Right lung (tissue), 5 donors: Measurements from ENCODE around the gene CDKN1C. TPM values are rescaled to one million over a fixed set of nuclear protein-coding genes. Genes with fewer than 3 reads are reported as not detected.
A peak's percentile ranks its signal among the peaks of the same experiment; 100 is the strongest.

Experiments used
- DNase-seq, 2 donors: peaks; one replicate each; pipeline ENCODE4 v3.0.0-alpha.2; 2013
- polyA plus RNA-seq, 5 donors: library from polyadenylated mRNA; unstranded; fragments of 120-200 nt; gene quantifications; one replicate each; pipeline versions ENCODE4 v1.2.1 to v1.2.3, GENCODE V29; 2013; ENCODE audit warnings: inconsistent platforms in 1 of 5, low replicate concordance in 1 of 5; ENCODE audit not compliant: insufficient read length in 5 of 5, insufficient read depth in 1 of 5

The CDKN1C gene
- polyA plus RNA-seq, 5 donors, result 51.0 to 105 (median 68.6) TPM

DNA sequence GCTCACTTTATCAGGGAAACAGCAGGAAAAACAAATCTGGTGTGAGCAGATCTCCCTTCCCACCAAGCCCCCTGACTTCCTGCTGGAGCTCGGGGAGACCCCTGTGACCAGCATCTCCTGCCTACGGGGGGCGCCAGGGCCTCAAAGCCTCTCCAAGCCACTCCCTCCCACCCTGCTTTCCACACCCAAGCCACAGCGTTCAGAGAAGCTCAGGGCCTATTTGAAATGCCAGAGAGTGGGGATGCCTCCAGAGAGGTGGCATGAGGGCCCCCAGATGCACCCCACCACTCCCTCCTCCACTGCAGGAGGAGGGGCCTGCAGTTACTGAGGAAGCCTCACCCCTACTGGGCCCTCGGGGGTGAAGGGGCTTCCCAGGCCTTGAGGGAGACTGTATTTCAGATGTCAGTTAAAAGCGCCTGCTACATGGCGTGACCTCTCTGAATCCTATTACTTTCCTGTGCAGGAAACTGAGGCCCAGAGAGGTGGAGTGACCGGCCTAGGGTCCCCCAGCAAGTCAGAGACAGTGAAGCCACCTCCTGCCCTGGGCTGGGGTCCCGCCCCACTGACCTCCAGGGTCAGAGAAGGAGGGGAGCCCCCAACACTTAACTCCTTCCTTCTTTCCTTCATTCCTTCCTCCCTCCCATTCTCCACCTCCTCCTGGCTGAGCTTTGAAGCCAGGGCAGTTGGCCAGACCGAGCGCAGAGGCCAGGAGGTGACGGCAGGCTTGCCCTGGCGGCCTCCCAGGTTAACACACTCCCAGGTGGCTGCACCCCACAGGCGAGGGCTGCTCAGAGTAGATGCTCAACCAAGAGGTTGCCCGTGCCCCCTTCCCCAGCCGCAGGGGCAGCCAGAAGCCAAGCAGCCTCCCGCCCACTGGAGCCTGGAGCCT is 6.0 kb upstream of the CDKN1C start:
- no peak for DNase-seq

DNA sequence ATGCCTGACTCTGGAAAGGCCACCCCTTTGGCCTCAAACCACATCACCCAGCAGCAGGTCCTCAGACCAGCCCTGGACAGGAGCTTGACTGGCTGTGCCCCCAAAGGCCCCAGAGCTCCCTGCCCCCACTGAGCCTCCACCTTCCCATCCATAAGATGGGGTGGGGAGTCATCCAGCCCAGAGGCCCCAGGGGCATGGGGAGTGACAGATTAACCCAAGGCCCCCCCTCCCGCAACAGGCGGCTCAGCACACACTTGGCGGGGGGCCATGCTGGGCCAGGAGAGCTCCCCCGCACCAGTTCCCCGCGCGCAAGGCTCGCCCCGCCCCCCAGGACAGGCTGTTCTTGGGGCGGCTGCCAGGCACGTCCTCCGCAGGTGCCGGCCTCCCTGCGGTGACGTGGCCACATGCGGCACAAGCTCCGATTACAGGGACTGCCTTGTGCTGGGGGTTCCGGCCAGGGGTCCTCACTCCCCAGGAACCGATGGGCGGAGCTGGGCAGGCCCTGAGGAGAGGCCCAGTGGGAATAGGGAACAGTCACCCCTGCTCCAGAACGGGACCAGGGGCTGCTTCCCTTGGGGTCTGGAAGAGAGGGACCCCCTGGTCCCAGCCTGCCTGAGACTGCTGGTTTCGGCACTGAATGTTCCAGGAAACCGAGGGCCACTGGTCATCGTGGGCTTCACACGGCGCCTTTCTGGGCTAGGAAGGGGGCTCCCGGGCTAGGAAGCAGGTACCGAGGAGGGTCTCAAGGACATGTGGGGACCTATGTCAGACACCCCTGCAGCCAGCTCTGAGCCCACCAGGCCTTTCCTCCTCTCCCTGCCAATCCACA is 5.1 kb upstream of the CDKN1C start:
- DNase-seq, result peak; percentile 76 to 78

DNA sequence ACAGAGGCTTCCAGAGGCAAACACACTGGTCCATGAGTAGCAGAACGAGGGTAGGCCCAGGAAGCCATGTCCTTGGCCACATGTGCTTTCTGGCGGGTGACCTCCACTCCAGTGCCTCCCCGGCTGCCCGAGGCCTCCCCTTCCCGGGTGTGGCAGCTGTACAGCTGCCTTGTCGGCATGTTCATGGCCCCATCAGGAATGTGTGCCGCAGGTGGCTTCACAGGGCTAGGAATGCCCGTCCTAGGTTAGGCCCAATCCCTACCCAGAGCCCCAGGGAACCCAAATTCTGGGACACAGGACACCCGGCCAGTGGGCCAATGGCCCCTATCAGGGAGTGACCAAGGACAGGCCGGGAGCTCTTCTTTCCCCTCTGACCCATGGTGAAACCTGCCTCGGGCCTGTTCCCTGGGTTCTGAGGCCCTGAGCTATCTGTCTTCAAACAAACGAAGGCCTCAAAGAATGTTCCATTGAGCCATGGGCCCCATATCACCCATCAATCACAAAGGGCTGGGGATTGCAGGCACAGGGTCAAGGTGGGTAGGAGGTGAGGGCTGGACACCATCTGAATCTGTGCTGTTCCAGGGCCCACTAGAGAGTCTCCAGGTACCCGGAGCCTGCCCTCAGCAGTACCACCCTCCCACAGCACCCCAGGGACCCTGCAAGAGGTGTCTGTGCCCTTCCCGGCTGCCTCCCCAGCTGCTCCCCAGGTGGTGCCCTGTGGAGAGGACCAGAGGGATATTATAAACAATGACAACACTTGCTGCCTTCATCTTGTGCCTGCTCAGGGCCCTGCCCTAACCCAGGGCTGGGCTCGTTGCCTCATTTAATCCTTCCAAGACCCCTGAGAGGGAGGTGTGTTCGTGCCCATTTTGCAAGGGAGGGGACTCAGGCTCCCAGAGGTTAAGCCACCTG is 4.0 kb upstream of the CDKN1C start:
- no peak for DNase-seq

DNA sequence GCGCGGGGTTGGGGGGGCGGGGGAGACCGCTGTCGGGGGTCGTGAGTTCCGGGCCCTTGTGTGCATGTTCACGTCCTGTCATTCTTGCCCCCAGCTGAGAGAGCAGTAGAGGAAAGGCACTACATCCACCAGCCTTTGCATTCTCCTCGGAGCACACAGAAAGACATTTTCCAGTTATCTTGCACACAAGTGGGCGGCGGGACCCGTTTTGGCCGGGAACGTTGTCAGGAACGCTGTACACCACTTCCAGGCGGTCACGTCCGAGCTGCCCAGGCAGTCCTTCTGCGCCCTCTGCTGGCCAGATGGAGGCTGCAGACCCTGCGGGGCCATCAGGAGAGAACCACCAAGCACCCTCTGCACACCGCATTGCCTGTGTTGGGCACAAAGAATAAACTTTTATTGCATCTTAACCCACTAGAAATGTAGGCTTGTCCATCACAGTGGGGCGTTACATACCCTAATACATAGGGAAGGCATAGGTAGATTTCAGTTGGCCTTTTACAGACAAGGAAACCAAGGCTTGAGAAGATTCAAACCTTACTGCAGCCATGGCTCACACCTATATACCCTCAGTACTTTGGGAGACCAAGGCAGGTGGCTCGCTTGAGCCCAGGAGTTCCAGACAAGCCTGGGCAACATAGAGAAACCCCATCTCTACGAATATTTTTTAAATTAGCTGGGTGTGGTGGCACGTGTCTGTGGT is 2.8 kb upstream of the CDKN1C start:
- DNase-seq, result peak; percentile 80 to 88

DNA sequence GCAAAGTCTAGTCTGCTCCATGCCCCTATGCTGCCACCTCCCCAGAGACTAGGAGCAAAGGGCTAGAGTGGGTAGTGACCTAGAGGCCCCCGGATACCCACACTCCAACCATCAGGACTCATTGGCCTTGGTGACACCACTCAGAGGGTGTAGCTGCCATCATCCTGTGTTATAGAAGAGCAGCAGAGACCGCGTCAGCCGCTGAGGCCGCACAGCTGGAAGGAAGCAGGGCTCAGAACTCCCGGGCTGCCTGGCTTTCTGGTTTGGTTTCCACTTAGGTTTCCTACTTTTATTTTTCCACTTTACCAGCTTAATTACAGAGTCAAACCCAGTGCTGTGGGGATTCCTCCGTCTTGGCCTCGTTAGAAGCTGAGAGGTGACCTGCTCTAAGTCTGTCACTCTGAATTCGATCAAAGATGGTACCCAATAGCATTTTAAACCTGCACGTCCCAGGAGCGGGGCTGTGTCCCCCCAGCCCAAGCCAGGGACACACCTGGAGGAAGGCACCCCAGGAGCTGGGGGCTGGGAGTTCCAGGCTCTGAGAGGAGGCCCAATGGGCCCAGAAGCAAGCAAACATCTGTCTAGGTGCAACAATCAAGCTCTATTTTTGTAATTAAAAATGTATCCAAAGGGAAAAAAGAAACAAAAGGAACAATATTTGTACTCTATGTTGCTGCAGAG is 2.1 kb upstream of the CDKN1C start:
- no peak for DNase-seq

DNA sequence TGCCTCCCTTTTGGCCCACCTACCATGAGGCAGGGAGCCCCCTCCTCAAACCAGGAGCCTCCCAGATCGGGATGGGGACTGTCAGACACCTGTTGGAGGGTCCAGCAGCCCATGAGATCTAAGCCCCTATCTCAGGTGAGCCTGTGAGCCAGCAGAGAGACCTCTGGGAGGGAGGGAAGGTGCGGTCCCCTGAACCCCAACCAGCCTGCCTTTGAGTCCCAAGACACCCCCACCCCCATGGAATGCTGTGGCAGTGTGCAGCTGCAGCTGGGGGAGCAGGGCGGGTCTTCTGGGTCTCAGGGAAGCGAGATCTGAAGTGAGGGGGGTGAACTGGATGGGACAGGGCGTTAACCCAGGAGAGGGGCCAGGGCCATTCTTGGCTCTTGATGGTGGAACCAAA is 1.4 kb upstream of the CDKN1C start:
- DNase-seq, result no peak

DNA sequence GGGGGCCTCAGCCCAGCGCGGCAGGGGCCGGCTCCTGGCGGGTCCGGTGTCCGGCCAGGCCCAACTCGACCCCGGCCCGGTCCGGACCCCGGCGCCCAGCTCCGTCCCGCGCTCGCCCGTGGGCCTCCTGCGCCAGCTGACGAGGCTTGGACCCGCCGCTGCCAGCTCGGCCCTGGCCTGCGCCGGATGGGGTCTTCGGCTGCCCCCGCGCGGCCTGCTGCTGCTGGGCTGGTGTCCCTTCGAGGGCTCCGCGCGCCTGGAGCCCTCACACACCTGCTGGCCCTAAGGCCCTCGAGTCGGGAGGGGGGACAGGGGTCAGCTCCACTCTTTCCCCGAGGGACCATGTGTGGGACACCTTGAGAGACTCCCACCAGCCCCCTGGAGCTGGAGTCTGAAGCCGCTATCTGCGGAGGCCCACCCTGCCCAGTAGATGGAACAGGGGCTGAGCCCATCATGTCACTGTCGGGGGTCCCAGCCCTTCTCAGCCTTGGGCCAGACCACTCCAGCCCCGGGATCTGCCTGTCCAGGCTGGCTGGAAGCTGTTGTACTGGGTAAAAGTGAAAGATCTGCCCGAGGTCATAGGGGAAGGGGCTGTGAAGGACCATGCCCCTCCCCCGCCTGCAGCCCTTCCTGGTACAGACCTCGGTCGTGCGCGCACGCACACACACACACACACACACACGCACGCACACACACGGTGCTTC is 768 bp upstream of the CDKN1C start:
- peak; percentile 72 to 76 for DNase-seq

DNA sequence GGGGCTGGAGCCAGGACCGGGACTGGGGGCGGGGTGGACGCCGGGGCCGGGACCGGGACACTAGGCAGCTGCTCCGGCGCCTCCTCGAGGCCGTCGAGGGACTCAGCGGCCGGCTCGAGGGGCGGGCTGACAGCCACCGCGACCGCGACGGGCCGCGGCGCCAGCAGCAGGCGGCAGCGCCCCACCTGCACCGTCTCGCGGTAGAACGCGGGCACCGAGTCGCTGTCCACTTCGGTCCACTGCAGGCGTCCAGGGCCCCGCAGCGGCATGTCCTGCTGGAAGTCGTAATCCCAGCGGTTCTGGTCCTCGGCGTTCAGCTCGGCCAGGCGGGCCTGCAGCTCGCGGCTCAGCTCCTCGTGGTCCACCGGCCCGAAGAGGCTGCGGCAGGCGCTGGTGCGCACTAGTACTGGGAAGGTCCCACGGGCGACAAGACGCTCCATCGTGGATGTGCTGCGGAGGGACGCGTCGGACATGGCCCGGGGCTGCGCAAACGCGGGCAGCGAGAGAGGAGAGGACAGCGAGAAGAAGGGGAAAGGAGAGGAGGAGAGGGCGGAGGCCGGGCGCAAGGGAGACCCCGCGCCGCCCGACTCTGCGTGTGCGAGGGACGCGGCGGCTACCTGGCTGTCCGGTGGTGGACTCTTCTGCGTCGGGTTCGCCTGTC is 428 bp downstream of the CDKN1C start:
- peak in 1 of 2 donors; percentile 62 for DNase-seq

DNA sequence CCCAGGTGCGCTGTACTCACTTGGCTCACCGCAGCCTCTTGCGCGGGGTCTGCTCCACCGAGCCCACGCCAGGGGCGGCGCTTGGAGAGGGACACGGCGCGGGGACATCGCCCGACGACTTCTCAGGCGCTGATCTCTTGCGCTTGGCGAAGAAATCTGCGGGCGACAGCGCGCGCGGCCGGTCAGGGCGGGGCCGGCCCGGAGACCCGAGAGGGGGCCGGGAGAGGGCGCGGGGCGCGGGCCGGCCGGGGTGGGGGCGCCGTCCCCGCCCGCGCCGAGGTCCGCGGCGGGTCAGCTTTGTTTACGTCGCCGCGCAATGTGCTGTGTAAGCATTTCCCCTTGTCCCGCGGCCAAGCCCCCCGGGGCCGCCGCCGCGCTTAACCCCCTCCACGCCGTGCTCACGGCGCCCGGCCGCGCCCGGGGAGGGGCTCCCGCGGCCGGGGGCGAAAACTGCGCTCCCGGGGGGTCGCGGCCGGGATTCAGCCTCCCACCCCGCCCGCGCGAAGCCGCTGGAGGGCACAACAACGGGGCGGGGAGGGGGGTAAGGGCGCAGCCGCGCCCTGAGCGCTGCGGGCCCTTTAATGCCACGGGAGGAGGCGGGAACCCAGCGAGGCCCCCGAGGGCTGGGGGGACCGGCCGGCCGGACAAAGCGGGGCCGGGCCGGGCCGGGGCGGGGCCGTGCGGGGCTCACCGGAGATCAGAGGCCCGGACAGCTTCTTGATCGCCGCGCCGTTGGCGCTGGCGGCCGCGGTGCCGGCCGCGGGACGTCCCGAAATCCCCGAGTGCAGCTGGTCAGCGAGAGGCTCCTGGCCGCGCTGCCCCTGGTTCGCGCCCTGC is 1.4 kb downstream of the CDKN1C start:
- DNase-seq, result peak; percentile 72 to 75

DNA sequence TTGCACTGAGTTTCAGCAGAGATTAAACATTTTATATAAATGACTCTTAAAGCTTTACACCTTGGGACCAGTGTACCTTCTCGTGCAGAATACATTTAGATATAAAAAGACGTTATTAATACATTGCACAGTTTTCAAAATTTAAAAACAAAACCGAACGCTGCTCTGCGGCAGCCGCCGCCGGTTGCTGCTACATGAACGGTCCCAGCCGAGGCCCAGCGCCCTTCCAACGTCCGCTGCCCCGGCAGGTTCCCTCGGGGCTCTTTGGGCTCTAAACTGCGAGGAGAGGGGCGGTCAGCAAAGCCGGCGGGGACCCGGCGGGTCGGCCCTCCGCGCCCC is 2.0 kb downstream of the CDKN1C start:
- no peak for DNase-seq

DNA sequence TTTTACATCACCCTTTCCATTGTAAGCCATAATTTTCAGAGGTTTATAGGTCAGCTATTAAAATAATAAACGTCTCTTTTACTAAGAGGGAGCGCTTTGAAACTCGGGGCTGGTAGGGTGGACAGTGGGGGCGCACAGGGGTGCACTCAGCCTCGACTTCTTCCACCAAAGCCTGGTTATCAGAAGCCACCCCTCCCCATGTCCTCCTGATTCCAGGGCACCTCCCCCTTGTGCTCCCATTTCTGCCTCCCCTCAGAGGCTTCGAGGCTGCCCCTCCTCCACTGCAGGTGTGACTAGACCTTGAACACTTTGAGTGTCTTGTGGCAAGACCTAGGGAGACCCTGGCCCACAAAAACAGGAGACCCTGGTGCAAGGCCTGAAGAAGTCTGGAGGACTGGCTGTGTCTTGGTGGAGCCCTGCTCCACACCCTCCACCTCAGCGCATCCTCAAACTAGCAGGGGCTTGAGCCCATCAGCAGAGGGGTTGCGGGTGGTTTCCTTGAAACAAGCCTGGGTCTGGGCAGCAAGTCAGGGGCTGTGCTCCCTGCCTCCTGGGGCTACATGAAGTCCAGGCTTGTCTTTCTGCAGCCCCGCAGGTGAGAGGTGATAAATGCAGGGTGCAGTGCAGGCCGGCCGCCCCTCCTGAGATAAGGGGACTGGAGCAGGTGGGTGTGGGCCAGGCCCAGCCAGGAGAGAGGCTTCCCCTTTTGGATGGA is 3.0 kb downstream of the CDKN1C start:
- no peak for DNase-seq

DNA sequence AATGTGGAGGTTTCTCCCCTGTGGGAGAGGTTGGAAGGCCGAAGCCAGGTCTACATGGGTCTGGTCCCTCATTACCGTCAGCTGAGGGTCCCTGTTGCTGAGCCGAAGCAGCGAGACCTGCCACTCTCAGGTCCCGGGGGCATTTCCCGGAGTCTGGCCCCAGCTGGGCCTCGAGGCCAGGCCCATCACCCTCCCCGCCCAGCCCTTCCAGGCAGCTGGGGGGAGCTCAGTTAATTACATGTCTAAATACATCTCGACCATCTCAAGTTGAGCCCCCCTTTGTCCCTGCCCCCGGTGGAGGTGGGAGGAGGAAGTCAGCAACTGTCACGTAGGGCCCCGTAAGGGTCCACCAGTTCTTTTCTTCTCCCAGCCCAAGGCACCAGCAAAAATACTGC is 3.6 kb downstream of the CDKN1C start:
- no peak for DNase-seq

DNA sequence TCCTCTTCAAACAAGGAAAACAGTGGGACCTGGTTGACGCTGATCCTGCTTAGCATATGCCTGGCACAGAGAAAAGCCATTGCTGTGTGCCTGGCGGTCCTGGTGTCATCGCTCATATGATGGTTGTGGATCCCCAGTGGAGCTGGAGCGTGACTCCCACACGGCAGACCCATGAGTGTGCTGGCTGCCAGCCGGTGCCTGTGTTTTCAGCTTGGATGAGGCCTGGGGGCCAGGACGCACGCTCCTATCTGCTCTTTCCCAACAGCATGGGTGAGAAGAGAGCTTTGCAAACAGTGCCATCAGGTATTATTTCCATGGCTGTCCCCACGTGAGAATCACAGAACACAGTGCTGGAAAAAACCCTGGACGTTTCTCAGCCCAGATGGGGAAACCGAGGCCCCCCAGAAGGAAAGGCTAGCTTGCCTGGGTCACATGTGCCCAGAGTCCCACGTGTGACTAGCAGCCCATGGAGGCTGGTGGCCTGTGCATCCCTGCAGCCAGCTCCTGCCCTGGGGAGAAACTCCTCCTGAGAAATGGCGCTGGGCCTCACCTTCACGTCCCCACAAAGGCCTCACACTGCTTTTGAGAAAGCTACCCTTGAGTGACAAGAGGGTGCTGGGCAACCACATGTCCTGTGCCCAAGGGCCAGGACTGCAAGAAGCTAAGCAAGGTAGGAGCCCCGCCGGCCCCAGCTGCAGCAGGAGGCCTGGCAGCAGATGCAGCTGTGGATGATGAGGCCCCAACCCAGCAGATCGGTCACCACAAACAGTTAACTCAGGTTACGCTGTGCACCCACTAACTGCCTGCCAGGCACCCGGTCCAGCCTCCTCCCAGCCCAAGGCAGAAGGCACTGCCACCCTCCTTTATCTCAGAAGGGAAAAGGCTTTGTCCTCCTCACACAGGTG is 4.2 kb downstream of the CDKN1C start:
- DNase-seq, result no peak

DNA sequence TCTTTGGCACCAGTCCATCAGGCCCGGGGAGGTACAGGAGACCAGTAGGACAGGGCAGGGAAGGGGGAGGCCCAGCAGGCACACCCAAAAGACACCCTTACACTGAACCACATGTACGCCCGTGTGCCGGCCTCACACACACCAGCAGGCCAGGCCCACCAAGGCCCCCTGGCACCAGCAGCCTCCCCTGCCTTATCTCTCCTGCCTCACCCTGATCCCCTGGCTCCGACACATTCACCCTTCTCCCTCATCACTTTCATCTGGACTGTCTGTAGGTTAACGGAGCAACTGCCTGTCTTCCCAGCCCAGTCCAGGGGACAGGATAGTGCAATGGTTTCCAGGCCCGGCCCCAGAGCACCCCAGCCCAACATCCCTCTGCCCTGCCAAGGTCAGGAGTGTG is 4.9 kb downstream of the CDKN1C start:
- no peak for DNase-seq

DNA sequence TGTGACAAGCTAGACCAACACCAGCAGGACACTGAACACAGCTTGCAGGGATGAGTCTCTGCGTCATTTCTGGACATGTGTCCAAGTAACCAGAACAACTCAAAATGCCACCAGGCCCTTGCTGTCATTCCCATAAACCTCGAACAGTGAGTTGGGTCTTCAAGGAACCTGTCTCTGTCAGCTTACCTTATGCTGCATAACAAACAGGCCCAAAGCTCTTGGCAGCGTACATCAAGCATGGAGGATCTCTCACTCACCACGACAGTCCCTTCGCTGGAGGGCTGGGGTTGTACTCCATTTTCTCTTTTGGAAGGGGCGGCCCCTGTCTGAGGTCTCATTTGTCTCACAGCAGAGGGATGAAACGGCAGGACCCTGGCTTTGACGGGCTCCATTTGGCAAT is 6.8 kb downstream of the CDKN1C start:
- no peak for DNase-seq

DNA sequence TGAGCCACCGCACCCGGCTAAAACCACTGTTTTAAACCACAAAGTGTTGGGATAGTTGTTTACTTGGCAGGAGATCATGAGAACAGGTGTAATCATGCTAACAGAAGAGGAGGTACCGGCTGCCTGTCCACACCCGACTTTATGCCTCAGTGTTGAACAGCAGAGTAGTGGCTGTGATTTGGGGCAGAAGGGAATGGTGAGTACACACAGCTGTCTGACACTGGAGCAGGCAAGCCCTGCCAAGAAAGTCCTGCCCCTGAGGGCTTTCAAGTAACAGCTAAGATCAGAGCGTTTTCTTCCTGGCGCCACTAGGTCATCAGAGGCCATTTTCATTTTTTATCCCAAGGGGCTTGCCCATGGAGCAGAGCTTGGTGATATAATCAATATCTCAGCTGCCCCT is 8.1 kb downstream of the CDKN1C start:
- DNase-seq, result no peak

DNA sequence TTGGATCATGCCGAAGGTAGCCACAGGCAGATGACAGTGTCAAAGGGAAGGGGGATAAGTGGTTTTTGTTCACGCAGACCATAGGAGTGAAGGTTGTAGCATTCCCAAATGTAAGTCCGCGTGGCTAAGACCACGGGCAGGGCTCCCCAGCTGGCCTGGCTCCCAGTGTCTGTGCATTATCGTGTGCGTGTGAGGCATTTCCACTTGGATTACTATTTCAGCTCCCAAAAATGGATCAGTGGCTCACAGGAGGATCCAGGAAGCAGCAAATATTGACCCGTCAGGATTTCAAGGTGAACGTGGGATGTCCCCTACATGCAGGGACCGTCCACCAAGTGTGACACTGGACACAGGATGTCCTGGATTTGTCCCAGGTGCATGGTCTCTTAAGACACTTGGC is 10.6 kb downstream of the CDKN1C start:
- DNase-seq, result no peak
